Ramos (cell line): ENCODE results near the gene CDH23.

Source experiments
- in situ Hi-C: fragments of 300-500 bp; cut with MboI; formaldehyde crosslinking; loops from one replicate; pipeline ENCODE4 v1.14.3; 2022; ENCODE audit warnings: low sequenced_read_pairs; ENCODE audit not compliant: unreplicated experiment

CDH23 gene

DNA sequence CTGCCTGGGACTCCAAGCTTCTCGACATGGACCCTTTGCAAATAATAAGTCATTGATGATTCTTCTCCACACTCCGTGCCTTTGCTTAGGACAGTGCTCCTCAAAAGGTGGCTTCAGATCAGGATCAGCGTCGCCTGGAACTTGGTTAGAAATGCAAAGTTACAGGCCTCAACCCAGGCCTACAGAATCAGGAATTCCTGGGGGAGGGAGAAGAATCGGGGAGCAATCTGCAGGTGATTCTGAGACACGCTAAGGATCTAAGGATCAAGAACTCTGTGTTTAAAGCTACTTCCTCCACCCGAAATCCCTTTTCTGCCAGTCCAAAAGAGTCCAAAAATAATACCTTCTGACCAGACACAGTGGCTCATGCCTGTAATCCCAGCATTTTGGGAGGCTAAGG, 244.7 kb downstream of the CDH23 start:
- in situ Hi-C loops, result no loop called here

GRCh38 chr10:71641986-71642385, 245.3 kb downstream of the CDH23 start:
- in situ Hi-C loops, result no loop called here

GRCh38 chr10:71643904-71644303, 247.2 kb downstream of the CDH23 start:
- in situ Hi-C loops, result no loop called here

DNA sequence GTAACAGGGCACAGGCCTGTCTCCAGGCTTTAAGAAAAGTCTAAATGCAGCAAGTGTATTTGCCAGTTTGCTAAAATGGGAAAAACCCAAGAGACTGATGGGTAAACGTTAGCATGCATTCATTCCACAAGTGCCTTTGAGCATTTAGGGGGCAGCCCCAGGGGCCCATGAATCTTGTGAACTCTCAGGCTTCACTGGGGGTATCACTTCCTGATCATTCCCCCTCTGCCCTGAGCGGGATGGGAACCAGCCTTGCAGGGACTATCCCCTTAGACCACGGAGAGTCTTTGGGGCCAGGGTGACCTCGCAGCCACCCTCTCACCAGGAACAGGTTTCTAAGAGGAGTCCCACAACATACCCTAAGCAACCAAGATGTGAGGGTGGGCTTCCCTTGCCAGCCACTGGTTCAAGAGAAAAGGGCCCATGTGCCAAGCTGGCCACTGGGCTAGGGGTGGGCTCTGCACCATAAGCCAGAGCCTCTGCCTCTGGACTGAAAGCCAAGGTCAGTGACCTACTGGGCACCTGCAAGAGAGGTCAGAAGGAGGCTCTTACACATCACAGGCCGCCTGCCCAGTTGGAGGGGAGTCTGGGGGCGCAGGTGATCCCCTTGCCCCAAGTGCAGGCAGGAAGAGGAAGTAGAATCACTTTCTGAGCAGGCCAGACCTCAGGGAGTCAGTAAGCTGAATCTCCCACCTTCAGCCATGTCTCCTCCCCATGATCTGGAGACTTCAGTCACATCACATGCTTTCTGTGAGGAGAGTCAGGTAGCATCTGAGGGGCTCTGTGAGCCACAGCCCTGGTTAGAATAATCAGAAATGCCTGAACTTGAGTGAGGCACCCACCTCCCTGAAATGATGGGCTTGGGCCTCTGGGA, 247.8 kb downstream of the CDH23 start:
- in situ Hi-C loops, result no loop called here

- in situ Hi-C loops, result no loop called here
These were observed 248.5 kb downstream of the CDH23 start for GRCh38 chr10:71645185-71645584.

- in situ Hi-C loops, result no loop called here
These were observed 249.3 kb downstream of the CDH23 start for GRCh38 chr10:71646037-71646436.

- in situ Hi-C loops, result no loop called here
These were observed 250.0 kb downstream of the CDH23 start for GRCh38 chr10:71646592-71647292.

- in situ Hi-C loops, result no loop called here
These were observed 251.0 kb downstream of the CDH23 start for GRCh38 chr10:71647526-71648253.

GRCh38 chr10:71648254-71648932, 251.7 kb downstream of the CDH23 start:
- in situ Hi-C loops, result no loop called here

- in situ Hi-C loops, result no loop called here
These were observed 252.2 kb downstream of the CDH23 start for GRCh38 chr10:71648933-71649320.

DNA sequence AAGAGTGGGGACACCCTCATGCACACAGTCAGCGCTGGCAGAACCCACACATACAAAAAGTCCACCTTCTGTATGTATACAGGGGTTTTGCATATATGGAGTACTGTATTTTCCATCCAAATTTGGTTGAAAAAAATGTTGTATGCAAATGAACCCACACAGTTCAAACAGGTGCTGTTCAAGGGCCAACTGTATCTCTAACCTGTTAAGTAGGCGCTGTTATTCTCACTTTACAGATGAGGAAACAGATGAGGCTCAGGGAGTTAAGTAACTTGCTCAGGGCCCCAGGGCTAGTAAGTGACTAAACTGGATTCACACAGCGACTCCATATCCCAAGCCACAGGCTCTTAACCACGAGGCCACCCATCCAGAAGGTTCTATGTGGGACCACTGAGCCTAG, 252.9 kb downstream of the CDH23 start:
- in situ Hi-C loops, result no loop called here

- in situ Hi-C loops, result no loop called here
These were observed 253.7 kb downstream of the CDH23 start for GRCh38 chr10:71650397-71650796.

- in situ Hi-C loops, result no loop called here
These were observed 254.7 kb downstream of the CDH23 start for GRCh38 chr10:71651428-71651827.

DNA sequence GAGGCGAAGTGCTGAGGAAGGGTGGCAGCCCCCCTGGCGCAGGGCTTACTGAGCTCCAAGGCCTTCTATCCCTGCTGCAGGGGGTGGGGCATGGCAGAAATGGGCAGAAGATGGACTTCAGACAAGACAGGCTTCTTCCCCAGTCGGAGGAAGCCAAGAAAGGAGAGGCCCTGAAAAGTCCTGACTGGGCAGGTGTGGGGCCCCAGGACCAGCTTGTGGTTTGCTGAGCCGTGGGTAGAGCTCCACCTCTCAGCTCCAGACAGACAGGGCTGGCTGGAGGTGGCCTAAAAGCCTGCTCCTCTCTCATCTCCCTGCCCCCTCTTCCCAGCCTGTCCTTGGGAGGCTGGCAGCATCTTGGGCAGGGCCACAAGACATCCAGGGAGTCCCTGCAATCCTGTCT, 255.2 kb downstream of the CDH23 start:
- in situ Hi-C loops, result no loop called here

DNA sequence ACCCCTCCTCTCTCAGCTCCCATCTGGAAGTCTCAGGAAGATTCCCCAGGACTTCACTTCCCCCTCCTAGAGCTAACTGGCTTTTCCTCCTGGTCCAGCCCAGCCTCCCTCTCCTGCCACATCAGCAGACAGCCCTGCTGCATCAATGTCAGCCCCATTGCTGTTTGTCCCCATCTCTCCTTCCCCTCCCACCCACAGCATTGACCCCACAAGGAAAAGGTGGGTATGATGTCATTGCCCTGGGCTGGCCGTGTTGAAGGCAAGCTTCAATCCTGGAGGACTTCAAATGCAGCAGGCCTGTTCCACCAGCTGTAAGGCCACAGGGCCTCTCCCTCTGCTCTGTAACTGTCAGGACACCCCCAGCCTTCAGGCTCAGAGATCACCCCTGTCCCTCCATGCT, 256.3 kb downstream of the CDH23 start:
- in situ Hi-C loops, result no loop called here

- in situ Hi-C loops, result no loop called here
These were observed 259.5 kb downstream of the CDH23 start for GRCh38 chr10:71656220-71656619.

- in situ Hi-C loops, result no loop called here
These were observed 261.1 kb downstream of the CDH23 start for GRCh38 chr10:71657604-71658466.

DNA sequence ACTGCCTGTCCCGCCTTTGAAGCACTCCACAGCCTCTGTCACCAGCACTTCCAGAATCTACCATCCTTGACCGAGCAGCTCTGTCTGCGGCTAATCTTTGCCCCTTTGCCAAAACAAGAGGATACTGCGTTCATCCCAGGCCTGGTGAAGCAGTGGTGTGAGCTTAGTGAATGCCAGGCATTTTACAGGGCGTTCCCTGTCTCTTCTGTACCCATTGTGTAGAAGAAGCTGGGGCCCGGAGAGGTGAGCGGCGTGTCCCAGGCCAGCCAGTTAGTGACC, 261.7 kb downstream of the CDH23 start:
- in situ Hi-C loops, result no loop called here

DNA sequence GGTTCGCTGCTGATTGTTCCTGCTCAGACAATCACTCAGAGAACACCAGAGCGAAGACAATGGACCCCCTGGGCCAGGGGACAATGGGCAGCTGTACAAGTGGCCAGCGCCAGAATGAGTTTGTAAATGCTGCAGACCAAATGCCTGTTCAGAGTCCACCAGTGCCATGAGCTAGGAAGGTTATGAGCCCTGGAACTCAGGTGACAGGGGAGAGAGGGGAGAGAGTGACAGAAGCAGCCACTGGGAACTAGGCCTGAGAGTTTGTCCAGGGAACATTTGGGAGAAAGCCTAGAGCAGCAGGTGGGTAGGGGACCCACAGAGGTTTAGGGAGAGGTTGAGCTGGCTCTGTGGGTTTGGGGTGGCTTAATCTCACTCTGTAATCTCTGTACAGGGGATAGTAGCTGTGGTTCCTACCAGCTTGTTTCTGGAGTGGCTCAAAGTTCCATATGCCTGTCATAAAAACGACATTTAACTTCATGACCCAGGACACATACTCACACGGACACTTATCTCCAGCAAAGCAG, 262.5 kb downstream of the CDH23 start:
- in situ Hi-C loops, result no loop called here

- in situ Hi-C loops, result no loop called here
These were observed 263.0 kb downstream of the CDH23 start for GRCh38 chr10:71659737-71660136.
